K562 (cell line): ENCODE measurements around the gene KIF5A. TPM values are rescaled to one million over a fixed set of nuclear protein-coding genes. Genes with fewer than 3 reads are reported as not detected.

ENCODE experiments used
- ATAC-seq: fragments of 200-7000 bp; cut with Tn5 transposase; 3 replicates; pipeline ENCODE4 v1.9.1; 2020; ENCODE audit warnings: moderate library complexity
- BruUV-seq: library from RNA; stranded (reverse); fragments of 400-500 nt; replicated peaks from 2 replicates; lab custom pipeline; 2021; lab: Mats Ljungman, UMichigan
- CTCF ChIA-PET: fragments of 300-600 bp; formaldehyde crosslinking; extraction: SDS; loops from one replicate; lab custom pipeline; 2021; ENCODE audit warnings: low intra/inter-chr PET ratio; lab: Yijun Ruan, JAX
- POLR2A ChIA-PET: fragments of 300-600, 350-650 bp; sonication (Branson Sonifier 250); formaldehyde crosslinking; extraction: SDS; loops from one replicate; lab custom pipeline; 2021; ENCODE audit warnings: antibody characterized with exemption, inconsistent platforms; lab: Yijun Ruan, JAX
- DNase-seq, 4 experiments: peaks; one replicate each; pipeline versions ENCODE4 v3.0.0 to v3.0.0-alpha.2; 2011 to 2018; ENCODE audit warnings: low spot score in 3 of 4, mixed read lengths in 3 of 4; ENCODE audit errors: extremely low read depth in 1 of 4
- FAIRE-seq: peaks from 2 replicates; lab custom pipeline; 2011; peaks lifted over from hg19 to GRCh38; lab: Jason Lieb, UNC
- H2AFZ ChIP-seq: 2 replicates; pipeline ENCODE4 v1.6.0; 2011; ENCODE audit warnings: low read depth, low read length, control low read depth, inconsistent platforms
- H3K27ac ChIP-seq: fragments of 200-600 bp; 3 replicates; pipeline ENCODE4 v1.8.0; 2011; ENCODE audit warnings: low read depth, mild to moderate bottlenecking, control low read depth, inconsistent platforms, low read length, moderate library complexity, mixed read lengths; ENCODE audit errors: extremely low read depth
- H3K27me3 ChIP-seq, 2 experiments: fragments of 300-600 bp in 1 of 2; 2 replicates in 1 of 2; 3 replicates in 1 of 2; pipeline versions ENCODE4 v1.6.0 to v1.8.0; 2011; ENCODE audit warnings: inconsistent platforms in 2 of 2, low read length in 2 of 2, mild to moderate bottlenecking in 1 of 2, mixed read lengths in 1 of 2, moderate library complexity in 1 of 2; ENCODE audit not compliant: control insufficient read depth in 2 of 2, insufficient read depth in 2 of 2
- H3K36me3 ChIP-seq: fragments of 300-600 bp; 3 replicates; pipeline ENCODE4 v1.8.0; 2011; ENCODE audit warnings: mild to moderate bottlenecking, low read length, inconsistent platforms; ENCODE audit not compliant: control insufficient read depth, insufficient read depth
- H3K4me1 ChIP-seq, 2 experiments: fragments of 200-600 bp in 1 of 2; replicated peaks in 1 of 2; 2 replicates in 1 of 2; 3 replicates in 1 of 2; pipeline versions ENCODE4 v1.5.1 to v1.8.0; 2011; ENCODE audit warnings: inconsistent platforms in 2 of 2, low read length in 2 of 2, mild to moderate bottlenecking in 1 of 2, mixed read lengths in 1 of 2, moderate library complexity in 1 of 2; ENCODE audit not compliant: control insufficient read depth in 2 of 2, insufficient read depth in 2 of 2
- H3K4me2 ChIP-seq: 2 replicates; pipeline ENCODE4 v1.6.1; 2011; ENCODE audit warnings: low read length, control low read depth, inconsistent platforms, mixed read lengths; ENCODE audit not compliant: insufficient read depth
- H3K4me3 ChIP-seq: fragments of 200-600 bp; sonication (generic), shearing (Covaris generic); 2 replicates; pipeline ENCODE4 v1.5.1; 2016; ENCODE audit warnings: control low read depth, inconsistent platforms
- H3K79me2 ChIP-seq: fragments of 200-600 bp; 3 replicates; pipeline ENCODE4 v1.8.0; 2011; ENCODE audit warnings: low read length, inconsistent platforms; ENCODE audit not compliant: control insufficient read depth, insufficient read depth
- H3K9ac ChIP-seq, 2 experiments: 2 replicates each; pipeline versions ENCODE4 v1.6.0 to v1.6.1; 2011; ENCODE audit warnings: low read depth in 2 of 2, low read length in 2 of 2, control low read depth in 1 of 2, inconsistent platforms in 1 of 2, mild to moderate bottlenecking in 1 of 2, mixed read lengths in 1 of 2; ENCODE audit not compliant: insufficient read depth in 1 of 2
- H3K9me1 ChIP-seq: one replicate; pipeline ENCODE4 v1.6.0; 2011; ENCODE audit warnings: inconsistent platforms, mild to moderate bottlenecking, low read length, moderate library complexity; ENCODE audit not compliant: control insufficient read depth, insufficient read depth
- H3K9me3 ChIP-seq: replicated peaks from 2 replicates; pipeline ENCODE4 v1.5.1; 2011; ENCODE audit warnings: low read depth, low read length, inconsistent platforms; ENCODE audit not compliant: control insufficient read depth, insufficient read depth
- H4K20me1 ChIP-seq: replicated peaks from 2 replicates; pipeline ENCODE4 v1.6.1; 2011; ENCODE audit warnings: low read length, inconsistent platforms, mixed read lengths; ENCODE audit not compliant: control insufficient read depth, insufficient read depth
- ETV5 ChIP-seq: sonication (generic); formaldehyde crosslinking; IDR thresholded peaks from 2 replicates; pipeline ENCODE4 v1.4.0; 2020; ENCODE audit warnings: low read depth, mild to moderate bottlenecking, missing genetic modification reagents
- GMEB1 ChIP-seq: fragments of 250-450 bp; sonication (Bioruptor Pico); IDR thresholded peaks from 2 replicates; pipeline ENCODE4 v1.4.0; 2020; ENCODE audit warnings: mild to moderate bottlenecking
- HEY1 ChIP-seq: fragments of 250-450 bp; sonication (Bioruptor Pico); IDR thresholded peaks from 2 replicates; pipeline ENCODE4 v1.5.0; 2020; ENCODE audit warnings: mild to moderate bottlenecking, moderate library complexity, borderline replicate concordance
- HNRNPK ChIP-seq: fragments of 200-400 bp; formaldehyde crosslinking; IDR thresholded peaks from one replicate; pipeline ENCODE4 v1.6.1; 2018; ENCODE audit warnings: mild to moderate bottlenecking, low read depth, low read length; ENCODE audit not compliant: poor library complexity, severe bottlenecking
- KLF1 ChIP-seq: fragments of 450-650 bp; IDR thresholded peaks from 2 replicates; pipeline ENCODE4 v1.6.1; 2016; ENCODE audit warnings: missing genetic modification characterization, missing compliant biosample characterization
- MAFK ChIP-seq: IDR thresholded peaks from 2 replicates; pipeline ENCODE4 v1.6.1; 2011; ENCODE audit warnings: low read length, improper control_type of control experiment
- MCM3 ChIP-seq: fragments of 450-650 bp; IDR thresholded peaks from 2 replicates; pipeline ENCODE4 v1.6.1; 2016
- MCM7 ChIP-seq, 2 experiments: fragments of 450-650 bp; IDR thresholded peaks; 2 replicates each; pipeline ENCODE4 v1.6.1; 2016 to 2018
- NEUROD1 ChIP-seq: fragments of 150-350 bp; IDR thresholded peaks from 2 replicates; pipeline ENCODE4 v1.6.1; 2014; ENCODE audit warnings: borderline replicate concordance, low read length, low read depth; ENCODE audit not compliant: partially characterized antibody
- NFXL1 ChIP-seq: fragments of 450-650 bp; formaldehyde crosslinking; IDR thresholded peaks from 2 replicates; pipeline ENCODE4 v1.4.0; 2021; ENCODE audit warnings: mild to moderate bottlenecking
- PHB ChIP-seq: fragments of 250-450 bp; sonication (Bioruptor Pico); IDR thresholded peaks from 2 replicates; pipeline ENCODE4 v1.5.0; 2021
- POU5F1 ChIP-seq: fragments of 150-350 bp; IDR thresholded peaks from 2 replicates; pipeline ENCODE4 v1.6.1; 2014; ENCODE audit warnings: borderline replicate concordance, low read length, low read depth, mild to moderate bottlenecking; ENCODE audit not compliant: partially characterized antibody
- PREB ChIP-seq: sonication (generic); formaldehyde crosslinking; IDR thresholded peaks from 2 replicates; pipeline ENCODE4 v1.8.1; 2023; ENCODE audit warnings: mild to moderate bottlenecking, missing genetic modification reagents
- RB1 ChIP-seq: fragments of 450-650 bp; IDR thresholded peaks from 2 replicates; pipeline ENCODE4 v1.6.1; 2017; ENCODE audit warnings: low read depth, mild to moderate bottlenecking
- RNF2 ChIP-seq: sonication (generic); IDR thresholded peaks from 2 replicates; pipeline ENCODE4 v1.6.1; 2016
- SOX6 ChIP-seq: fragments of 450-650 bp; IDR thresholded peaks from 2 replicates; pipeline ENCODE4 v1.6.1; 2014; ENCODE audit warnings: mild to moderate bottlenecking
- ZNF134 ChIP-seq: fragments of 250-450 bp; sonication (Bioruptor Pico); conservative IDR thresholded peaks from 2 replicates; pipeline ENCODE4 v1.4.0; 2020
- ZNF232 ChIP-seq: sonication (generic); formaldehyde crosslinking; IDR thresholded peaks from 2 replicates; pipeline ENCODE4 v1.8.0; 2022; ENCODE audit warnings: mild to moderate bottlenecking, missing genetic modification reagents
- WGBS: fragments of 100-300 bp; shearing (Covaris generic); methylation state at CpG from one replicate; pipeline ENCODE4 v1.1.6; 2016; ENCODE audit warnings: low coverage, mixed read lengths; ENCODE audit not compliant: insufficient coverage; ENCODE audit errors: missing lambda C conversion rate; 5-methylcytosine and 5-hydroxymethylcytosine counted together
- in situ Hi-C: fragments of 300-500 bp; cut with MboI; formaldehyde crosslinking; loops from 4 replicates; pipeline ENCODE4 v1.15.0; 2018; ENCODE audit warnings: inconsistent platforms, mixed read lengths
- intact Hi-C: fragments of 100-400 bp; cut with micrococcal nuclease; formaldehyde crosslinking; loops from 2 replicates; pipeline ENCODE4 v1.14.2; 2022
- polyA plus RNA-seq, 8 experiments: library from polyadenylated mRNA; depleted of rRNA in 4 of 8; stranded (reverse) in 5 of 8; unstranded in 3 of 8; fragments of >200 nt; fragmentation: Nextera tagmentation in 2 of 8; fragmentation: Illumina TruSeq in 1 of 8; extraction: Ambion mirVana in 2 of 8; extraction: Trizol in 1 of 8; gene quantifications; 2 replicates each; pipeline versions ENCODE4 v1.2.1 to v1.2.3, GENCODE V29; 2011 to 2014; ENCODE audit warnings: inconsistent platforms in 1 of 8, missing spikeins in 1 of 8
- total RNA-seq, 7 experiments: library from RNA; depleted of rRNA in 6 of 7; stranded (reverse); fragments of >200 nt in 6 of 7; fragmentation: Illumina TruSeq in 2 of 7; extraction: Trizol in 2 of 7; gene quantifications; 2 replicates each; pipeline versions ENCODE4 v1.2.1 to v1.2.3, GENCODE V29; 2011 to 2021; ENCODE audit warnings: low replicate concordance in 1 of 7
- TF ChIP-seq, protein P1 (sequence below): fragments of 450-650 bp; IDR thresholded peaks from 2 replicates; pipeline ENCODE4 v1.6.1; 2016

KIF5A gene
- total and polyA plus RNA-seq, 9 of the 15 experiments (the other 6 are each of a cell fraction or from before 2014, with no cell fraction given) = 3.4 to 17.7 (median 8.0) TPM

GRCh38 chr12:57628280-57629191 is 78.7 kb downstream of the KIF5A start:
- H4K20me1 ChIP-seq = no peaks in the 10 kb centered on the region
- TF ChIP-seq ETV5 (CRISPR knock-in tag) (no peak), NFXL1 (CRISPR knock-in tag) (no peak), POU5F1 (no peak), NEUROD1 (no peak), HEY1 (CRISPR knock-in tag) (no peak), GMEB1 (no peak), PREB (CRISPR knock-in tag) (no peak), HNRNPK (no peak), RNF2 (no peak), PHB (CRISPR knock-in tag) (no peak), ZNF134 (CRISPR knock-in tag) (no peak), MCM3 (no peak), SOX6 (no peak), KLF1 (no peak), ZNF232 (CRISPR knock-in tag) (no peak), MAFK (no peak), RB1 (no peak), MCM7 (IDR thresholded peaks at IDR 0.05) (no peak)
- TF ChIP-seq, protein P1, sequence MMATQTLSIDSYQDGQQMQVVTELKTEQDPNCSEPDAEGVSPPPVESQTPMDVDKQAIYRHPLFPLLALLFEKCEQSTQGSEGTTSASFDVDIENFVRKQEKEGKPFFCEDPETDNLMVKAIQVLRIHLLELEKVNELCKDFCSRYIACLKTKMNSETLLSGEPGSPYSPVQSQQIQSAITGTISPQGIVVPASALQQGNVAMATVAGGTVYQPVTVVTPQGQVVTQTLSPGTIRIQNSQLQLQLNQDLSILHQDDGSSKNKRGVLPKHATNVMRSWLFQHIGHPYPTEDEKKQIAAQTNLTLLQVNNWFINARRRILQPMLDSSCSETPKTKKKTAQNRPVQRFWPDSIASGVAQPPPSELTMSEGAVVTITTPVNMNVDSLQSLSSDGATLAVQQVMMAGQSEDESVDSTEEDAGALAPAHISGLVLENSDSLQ = no peak
- H3K79me2 ChIP-seq = 0 out of 3 replicates have a peak, but pooled peaks cover 5% of the 10 kb centered on the region
- FAIRE-seq (no peak), ATAC-seq (no peak), DNase-seq (no peak)
- ChIA-PET CTCF (no interaction called here), POLR2A (interaction anchor here (1.0 to 1.8 kb wide), 3 partner anchors 9 to 112 kb away, joined by 4 to 7 read pairs (median 4); no protein-coding TSS in a partner anchor)
- no peak overlapping the region for H3K4me3 ChIP-seq
- no peaks in the 10 kb centered on the region for H3K27me3 ChIP-seq
- no peaks in the 10 kb centered on the region for H3K9me1 ChIP-seq
- H3K9me3 ChIP-seq = no peaks in the 10 kb centered on the region
- H2AFZ ChIP-seq = no peak overlapping the region
- BruUV-seq = no TSS peak
- 94% methylated on average over 19 of the region's 29 CpGs for WGBS
- H3K9ac ChIP-seq = no peak overlapping the region
- H3K27ac ChIP-seq = no peak overlapping the region
- peaks cover 0 to 34% of the 10 kb centered on the region in 2 experiments; a peak in 3 of 5 replicates for H3K4me1 ChIP-seq
- peaks cover 46% of the 10 kb centered on the region; the same call in 2 of the 3 replicates for H3K36me3 ChIP-seq
- intact Hi-C loops (no loop called here), in situ Hi-C loops (loop anchor here (5.0 kb wide), 2 partner anchors 64 to 104 kb away; partner anchors contain the start of gene OS9)
- H3K4me2 ChIP-seq = no peak overlapping the region
